Osteoblast (primary cell): Measurements from ENCODE around the gene GRM8. TPM values are rescaled to one million over a fixed set of nuclear protein-coding genes. Genes with fewer than 3 reads are reported as not detected.

Experiments
- DNase-seq: peaks from one replicate; pipeline ENCODE4 v3.0.0; 2011; ENCODE audit warnings: low spot score, mixed read lengths; ENCODE audit not compliant: insufficient read length; ENCODE audit errors: missing footprints
- H2AFZ ChIP-seq: 2 replicates; pipeline ENCODE4 v1.6.0; 2011; ENCODE audit warnings: mild to moderate bottlenecking, low read length
- H3K27ac ChIP-seq: 2 replicates; pipeline ENCODE4 v1.5.1; 2011; ENCODE audit warnings: mild to moderate bottlenecking, low read depth, low read length, moderate library complexity
- H3K27me3 ChIP-seq: 2 replicates; pipeline ENCODE4 v1.6.0; 2012; ENCODE audit warnings: mild to moderate bottlenecking, control low read depth, inconsistent platforms, low read length, moderate library complexity; ENCODE audit not compliant: insufficient read depth
- H3K36me3 ChIP-seq: 2 replicates; pipeline ENCODE4 v1.5.1; 2011; ENCODE audit warnings: mild to moderate bottlenecking, low read length, control low read depth, moderate library complexity; ENCODE audit not compliant: insufficient read depth
- H3K4me1 ChIP-seq: 2 replicates; pipeline ENCODE4 v1.5.1; 2011; ENCODE audit warnings: mild to moderate bottlenecking, low read length, control low read depth, moderate library complexity; ENCODE audit not compliant: insufficient read depth
- H3K4me2 ChIP-seq: 2 replicates; pipeline ENCODE4 v1.6.0; 2011; ENCODE audit warnings: mild to moderate bottlenecking, low read length; ENCODE audit not compliant: insufficient read depth
- H3K4me3 ChIP-seq: fragments of 200-600 bp; sonication (generic); 3 replicates; pipeline ENCODE4 v1.5.1; 2012; ENCODE audit warnings: mild to moderate bottlenecking, low read length, inconsistent platforms; ENCODE audit not compliant: insufficient read depth
- H3K79me2 ChIP-seq: 2 replicates; pipeline ENCODE4 v1.6.0; 2012; ENCODE audit warnings: mild to moderate bottlenecking, low read length, control low read depth, inconsistent platforms; ENCODE audit not compliant: insufficient read depth
- H3K9me3 ChIP-seq: 2 replicates; pipeline ENCODE4 v1.5.1; 2011; ENCODE audit warnings: low read depth, low read length, control low read depth
- H4K20me1 ChIP-seq: 2 replicates; pipeline ENCODE4 v1.6.0; 2012; ENCODE audit warnings: mild to moderate bottlenecking, low read length, control low read depth; ENCODE audit not compliant: insufficient read depth
- total RNA-seq: library from RNA; depleted of rRNA; stranded (reverse); fragments of >200 nt; gene quantifications from 2 replicates; pipeline ENCODE4 v1.2.3, GENCODE V29; 2012
- TF ChIP-seq, protein P1 (sequence below): IDR thresholded peaks from 2 replicates; pipeline ENCODE4 v1.5.1; 2011; ENCODE audit warnings: mild to moderate bottlenecking, low read depth, low read length, moderate library complexity; ENCODE audit errors: extremely low read depth

GRM8 gene
- total RNA-seq, 1 donor, result not detected

DNA sequence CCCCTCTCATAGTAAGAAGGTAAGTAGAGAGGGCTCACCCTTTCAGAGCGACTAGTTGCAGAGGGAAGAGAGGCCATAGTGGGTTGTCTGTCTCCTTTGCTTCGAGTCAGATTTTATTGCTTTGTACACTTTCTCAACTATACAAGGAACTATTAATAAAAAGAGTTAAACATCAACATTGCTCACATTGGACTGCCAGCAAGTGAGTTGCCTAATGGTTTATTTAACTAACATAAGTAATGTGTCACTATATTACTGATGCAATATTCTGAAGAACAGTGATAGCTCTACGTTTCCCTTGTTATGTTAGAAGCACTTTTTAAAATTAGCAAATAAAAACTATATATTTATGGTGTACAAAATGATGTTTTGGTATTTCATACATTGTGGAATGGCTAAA lies 451.0 kb downstream of the GRM8 start:
- Histone ChIP-seq H4K20me1 (no peaks in the 10 kb centered on the region), H3K4me2 (no peak overlapping the region), H3K27me3 (no peaks in the 10 kb centered on the region), H3K36me3 (no peaks in the 10 kb centered on the region), H3K27ac (no peak overlapping the region), H3K4me1 (no peaks in the 10 kb centered on the region), H3K79me2 (no peaks in the 10 kb centered on the region), H3K9me3 (no peaks in the 10 kb centered on the region), H2AFZ (no peak overlapping the region), H3K4me3 (no peak overlapping the region)
- TF ChIP-seq, protein P1, sequence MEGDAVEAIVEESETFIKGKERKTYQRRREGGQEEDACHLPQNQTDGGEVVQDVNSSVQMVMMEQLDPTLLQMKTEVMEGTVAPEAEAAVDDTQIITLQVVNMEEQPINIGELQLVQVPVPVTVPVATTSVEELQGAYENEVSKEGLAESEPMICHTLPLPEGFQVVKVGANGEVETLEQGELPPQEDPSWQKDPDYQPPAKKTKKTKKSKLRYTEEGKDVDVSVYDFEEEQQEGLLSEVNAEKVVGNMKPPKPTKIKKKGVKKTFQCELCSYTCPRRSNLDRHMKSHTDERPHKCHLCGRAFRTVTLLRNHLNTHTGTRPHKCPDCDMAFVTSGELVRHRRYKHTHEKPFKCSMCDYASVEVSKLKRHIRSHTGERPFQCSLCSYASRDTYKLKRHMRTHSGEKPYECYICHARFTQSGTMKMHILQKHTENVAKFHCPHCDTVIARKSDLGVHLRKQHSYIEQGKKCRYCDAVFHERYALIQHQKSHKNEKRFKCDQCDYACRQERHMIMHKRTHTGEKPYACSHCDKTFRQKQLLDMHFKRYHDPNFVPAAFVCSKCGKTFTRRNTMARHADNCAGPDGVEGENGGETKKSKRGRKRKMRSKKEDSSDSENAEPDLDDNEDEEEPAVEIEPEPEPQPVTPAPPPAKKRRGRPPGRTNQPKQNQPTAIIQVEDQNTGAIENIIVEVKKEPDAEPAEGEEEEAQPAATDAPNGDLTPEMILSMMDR, result no peak
- no peak for DNase-seq

DNA sequence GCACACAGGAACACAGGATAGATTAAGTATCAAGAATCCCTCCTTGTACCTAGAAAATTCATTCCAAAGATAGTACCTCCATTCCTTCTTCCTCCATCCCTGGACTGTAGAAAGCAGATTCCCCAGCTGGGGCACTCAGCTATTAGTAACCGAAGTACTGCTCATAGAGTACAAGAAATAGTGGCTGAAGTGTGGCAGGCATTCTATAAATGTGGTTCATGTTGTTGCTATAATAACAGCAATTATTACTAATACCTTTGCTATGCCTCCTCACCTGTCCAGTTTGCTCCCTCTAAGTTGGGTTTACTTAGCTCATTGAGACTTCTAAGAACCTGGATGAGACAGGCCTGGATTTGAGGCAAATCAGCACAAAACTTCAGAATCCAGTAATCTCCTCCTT lies 453.2 kb downstream of the GRM8 start:
- Histone ChIP-seq H3K4me2 (no peak overlapping the region), H3K36me3 (no peaks in the 10 kb centered on the region), H3K4me1 (no peaks in the 10 kb centered on the region), H3K9me3 (no peaks in the 10 kb centered on the region), H4K20me1 (no peaks in the 10 kb centered on the region), H3K27ac (no peak overlapping the region), H2AFZ (no peak overlapping the region), H3K27me3 (no peaks in the 10 kb centered on the region), H3K4me3 (no peak overlapping the region), H3K79me2 (no peaks in the 10 kb centered on the region)
- DNase-seq, result no peak
- TF ChIP-seq, protein P1, result no peak

DNA sequence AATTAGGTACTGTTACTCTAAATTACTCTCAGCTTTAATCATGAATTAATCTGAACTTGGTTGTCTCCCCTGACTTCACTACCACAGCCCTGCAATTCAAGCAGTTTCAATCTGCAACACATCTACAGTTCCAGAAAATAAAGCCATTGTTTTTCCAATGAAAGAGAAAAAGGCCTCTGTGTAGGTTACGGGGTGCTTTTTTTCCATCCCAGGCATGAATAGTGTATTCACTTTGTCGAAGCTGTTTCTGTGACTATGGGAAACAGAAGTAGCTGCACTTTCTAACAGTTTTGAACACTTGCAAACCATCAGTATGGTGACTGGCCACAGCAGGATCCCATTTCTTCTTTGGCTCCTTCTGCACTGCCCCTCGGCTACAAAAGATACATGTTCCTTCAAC lies 460.2 kb downstream of the GRM8 start:
- no peaks in the 10 kb centered on the region for H3K4me1 ChIP-seq
- H3K4me2 ChIP-seq, result no peak overlapping the region
- H3K27ac ChIP-seq, result no peak overlapping the region
- no peaks in the 10 kb centered on the region for H3K79me2 ChIP-seq
- H3K4me3 ChIP-seq, result no peak overlapping the region
- TF ChIP-seq, protein P1, result no peak
- no peaks in the 10 kb centered on the region for H4K20me1 ChIP-seq
- DNase-seq, result no peak
- H3K27me3 ChIP-seq, result no peaks in the 10 kb centered on the region
- H3K36me3 ChIP-seq, result no peaks in the 10 kb centered on the region
- H3K9me3 ChIP-seq, result no peaks in the 10 kb centered on the region
- H2AFZ ChIP-seq, result no peak overlapping the region

DNA sequence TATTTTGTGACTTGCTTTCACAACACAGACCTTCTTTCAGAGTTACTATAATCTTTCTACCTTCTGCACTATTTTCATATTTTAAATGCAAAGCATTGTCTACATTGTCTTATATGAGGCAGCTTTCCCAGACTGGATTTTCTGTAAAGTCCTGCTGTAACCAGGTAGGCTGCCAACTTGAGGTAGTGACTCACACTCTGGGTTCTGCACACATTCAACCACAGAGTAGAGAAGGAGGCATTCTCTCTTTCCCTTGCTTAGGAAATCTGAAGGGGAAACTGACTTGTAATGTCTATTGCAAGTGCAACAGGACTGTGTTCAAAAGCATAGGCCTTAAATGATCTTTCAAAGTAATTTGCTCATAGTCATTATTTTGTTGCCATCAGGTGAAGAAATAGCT lies 461.4 kb downstream of the GRM8 start:
- no peak overlapping the region for H3K27ac ChIP-seq
- no peaks in the 10 kb centered on the region for H4K20me1 ChIP-seq
- no peak for DNase-seq
- no peaks in the 10 kb centered on the region for H3K79me2 ChIP-seq
- H3K4me3 ChIP-seq, result no peak overlapping the region
- TF ChIP-seq, protein P1, result no peak
- no peaks in the 10 kb centered on the region for H3K27me3 ChIP-seq
- no peak overlapping the region for H2AFZ ChIP-seq
- no peaks in the 10 kb centered on the region for H3K36me3 ChIP-seq
- H3K9me3 ChIP-seq, result no peaks in the 10 kb centered on the region
- no peak overlapping the region for H3K4me2 ChIP-seq
- H3K4me1 ChIP-seq, result no peaks in the 10 kb centered on the region
